GM19467 (cell line): ENCODE measurements around the gene SNAI1.
A peak's percentile ranks its signal among the peaks of the same experiment; 100 is the strongest.
"Not testable (repeated sequence)": the region's sequence is repeated elsewhere in the genome, so short reads cannot be mapped to it uniquely, and the experiment has no call there.

Source experiments
- ATAC-seq: cut with Tn5 transposase; IDR thresholded peaks from one replicate; pipeline ENCODE4 v1.9.1; 2021; ENCODE audit warnings: mild to moderate bottlenecking, moderate library complexity; ENCODE audit not compliant: unreplicated experiment

SNAI1 gene

DNA sequence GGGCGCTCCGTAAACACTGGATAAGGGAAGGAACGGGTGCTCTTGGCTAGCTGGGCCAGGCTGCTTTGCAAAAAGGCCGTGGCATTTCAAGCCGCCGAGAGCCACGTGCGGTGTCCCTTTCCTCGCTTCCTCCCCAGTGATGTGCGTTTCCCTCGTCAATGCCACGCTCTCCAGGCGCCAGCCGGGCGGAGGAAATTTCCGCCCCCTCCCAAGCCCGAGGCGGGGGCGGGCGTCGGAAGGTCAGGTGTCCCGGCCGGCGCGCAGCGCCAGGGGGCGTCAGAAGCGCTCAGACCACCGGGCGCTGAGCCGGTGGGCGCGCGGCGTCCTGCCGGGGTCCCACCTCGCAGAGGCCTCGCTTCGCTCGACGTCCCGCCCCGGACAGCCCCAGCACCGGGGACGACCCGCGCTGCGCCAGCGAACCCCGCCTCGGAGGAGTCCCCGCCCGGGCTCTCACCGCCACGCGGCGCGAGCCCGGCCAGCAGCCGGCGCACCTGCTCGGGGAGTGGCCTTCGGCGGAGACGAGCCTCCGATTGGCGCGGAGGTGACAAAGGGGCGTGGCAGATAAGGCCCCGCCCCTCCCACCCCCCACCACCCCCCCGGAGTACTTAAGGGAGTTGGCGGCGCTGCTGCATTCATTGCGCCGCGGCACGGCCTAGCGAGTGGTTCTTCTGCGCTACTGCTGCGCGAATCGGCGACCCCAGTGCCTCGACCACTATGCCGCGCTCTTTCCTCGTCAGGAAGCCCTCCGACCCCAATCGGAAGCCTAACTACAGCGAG is at the start of gene SNAI1:
Gene SNAI1 (plus strand): TSS at position 635 of the 777 bp plus-strand sequence. CDS start 80 bp downstream, at position 715.
- ATAC-seq, result peak; percentile 79

DNA sequence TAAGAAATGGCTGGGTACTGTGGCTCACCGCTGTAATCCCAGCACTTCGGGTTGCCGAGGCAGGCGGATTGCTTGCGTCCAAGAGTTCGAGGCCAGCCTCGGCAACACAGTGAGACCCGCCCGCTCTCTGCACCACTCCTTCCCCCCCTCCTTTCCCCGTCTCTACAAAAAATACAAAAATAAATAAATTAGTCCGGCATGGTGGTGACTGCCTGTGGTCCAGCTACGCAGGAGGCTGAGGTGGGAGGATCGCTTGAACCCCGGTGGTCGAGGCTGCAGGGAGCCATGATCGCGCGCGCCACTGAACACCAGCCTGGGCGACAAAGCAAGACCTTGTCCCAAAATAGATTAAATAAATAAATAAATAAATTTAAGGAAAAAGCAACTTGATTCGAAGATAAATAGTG is 47.0 kb upstream of the SNAI1 start:
- ATAC-seq, result no peak

DNA sequence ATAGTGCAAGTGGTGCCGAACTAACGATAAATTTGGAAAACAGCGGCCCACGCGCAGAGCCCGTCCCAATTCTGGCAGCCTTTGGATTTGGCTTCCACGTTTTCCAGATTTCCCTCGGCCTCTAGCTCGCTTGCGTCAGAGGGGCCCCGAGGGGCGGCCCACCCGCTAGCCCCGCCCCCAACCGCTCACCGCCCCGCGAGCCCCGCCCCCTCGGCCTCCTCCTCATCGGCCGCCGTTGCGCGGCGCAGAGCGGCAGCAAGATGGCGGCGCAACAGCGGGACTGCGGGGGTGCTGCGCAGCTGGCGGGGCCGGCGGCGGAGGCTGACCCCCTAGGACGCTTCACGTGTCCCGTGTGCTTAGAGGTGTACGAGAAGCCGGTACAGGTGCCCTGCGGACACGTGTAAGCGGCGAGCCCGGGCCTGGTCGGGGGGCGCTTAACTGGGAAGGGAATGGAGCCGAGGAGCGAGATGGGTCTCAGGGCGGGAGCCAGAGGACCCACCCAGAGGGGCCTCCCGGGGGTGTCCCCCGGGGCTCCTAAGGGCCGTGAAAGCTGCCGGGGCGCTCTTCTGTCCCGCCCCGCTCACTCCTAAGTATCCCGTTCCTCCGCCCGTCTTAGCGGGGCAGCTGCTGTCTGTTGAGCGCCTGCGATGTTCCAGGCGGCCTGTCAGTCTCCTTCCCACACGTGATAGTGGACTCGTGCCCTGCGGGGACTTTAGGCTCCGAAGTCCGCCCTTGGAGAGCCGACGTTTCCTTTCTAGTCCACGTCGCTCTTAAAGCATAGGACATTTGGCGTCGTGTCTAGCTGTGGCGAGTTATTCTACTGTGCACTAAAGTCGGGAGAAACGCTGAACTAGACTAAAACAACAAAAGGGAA is 46.4 kb upstream of the SNAI1 start, which contains the start of gene RNF114:
Gene RNF114 (plus strand): TSS at position 245 of the 874 bp plus-strand sequence. CDS start 16 bp downstream, at position 261.
- ATAC-seq, result peak; percentile 51

DNA sequence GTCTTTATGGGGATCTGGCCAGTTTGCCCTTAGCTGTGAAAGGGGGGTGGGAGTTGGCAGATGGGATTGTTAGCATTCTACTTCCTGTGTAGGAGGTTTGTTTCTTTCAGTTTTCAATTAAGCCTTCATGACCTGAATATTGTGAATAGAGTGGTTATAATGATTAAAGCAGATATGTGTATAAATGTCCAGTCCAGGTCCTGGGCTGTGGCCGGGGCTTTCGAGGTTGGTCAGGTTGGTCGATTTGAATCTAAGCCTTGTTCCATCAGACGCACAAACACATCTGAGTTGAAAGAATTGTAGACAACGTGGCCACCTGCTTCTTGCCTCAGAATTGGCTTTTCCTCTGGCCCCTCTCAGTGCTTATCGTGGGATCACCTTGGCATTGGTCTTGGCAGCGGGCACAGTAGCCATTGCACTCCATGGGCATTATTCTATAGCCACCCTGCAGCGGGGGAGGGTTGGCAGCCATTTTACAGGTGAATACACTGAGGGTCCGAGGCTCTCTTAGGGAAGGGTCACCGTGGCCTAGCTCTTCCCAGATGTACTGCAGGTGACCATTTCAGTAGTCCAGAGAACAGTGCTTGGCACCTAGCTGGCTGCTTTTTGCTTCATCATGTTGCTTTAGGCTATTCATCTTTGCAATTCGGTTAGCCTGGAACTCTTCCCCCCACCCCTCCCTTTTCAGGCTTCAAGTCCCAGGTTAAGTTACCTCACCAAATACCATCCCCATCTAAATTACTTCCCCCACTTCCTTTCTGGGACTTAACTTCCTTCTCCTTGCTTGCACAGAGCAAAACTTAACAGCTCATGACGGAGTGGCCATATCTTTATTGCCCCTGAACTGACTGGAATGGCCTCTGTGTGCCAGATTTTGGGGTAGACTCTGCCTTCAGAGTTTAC is 45.5 kb upstream of the SNAI1 start:
- no peak for ATAC-seq

DNA sequence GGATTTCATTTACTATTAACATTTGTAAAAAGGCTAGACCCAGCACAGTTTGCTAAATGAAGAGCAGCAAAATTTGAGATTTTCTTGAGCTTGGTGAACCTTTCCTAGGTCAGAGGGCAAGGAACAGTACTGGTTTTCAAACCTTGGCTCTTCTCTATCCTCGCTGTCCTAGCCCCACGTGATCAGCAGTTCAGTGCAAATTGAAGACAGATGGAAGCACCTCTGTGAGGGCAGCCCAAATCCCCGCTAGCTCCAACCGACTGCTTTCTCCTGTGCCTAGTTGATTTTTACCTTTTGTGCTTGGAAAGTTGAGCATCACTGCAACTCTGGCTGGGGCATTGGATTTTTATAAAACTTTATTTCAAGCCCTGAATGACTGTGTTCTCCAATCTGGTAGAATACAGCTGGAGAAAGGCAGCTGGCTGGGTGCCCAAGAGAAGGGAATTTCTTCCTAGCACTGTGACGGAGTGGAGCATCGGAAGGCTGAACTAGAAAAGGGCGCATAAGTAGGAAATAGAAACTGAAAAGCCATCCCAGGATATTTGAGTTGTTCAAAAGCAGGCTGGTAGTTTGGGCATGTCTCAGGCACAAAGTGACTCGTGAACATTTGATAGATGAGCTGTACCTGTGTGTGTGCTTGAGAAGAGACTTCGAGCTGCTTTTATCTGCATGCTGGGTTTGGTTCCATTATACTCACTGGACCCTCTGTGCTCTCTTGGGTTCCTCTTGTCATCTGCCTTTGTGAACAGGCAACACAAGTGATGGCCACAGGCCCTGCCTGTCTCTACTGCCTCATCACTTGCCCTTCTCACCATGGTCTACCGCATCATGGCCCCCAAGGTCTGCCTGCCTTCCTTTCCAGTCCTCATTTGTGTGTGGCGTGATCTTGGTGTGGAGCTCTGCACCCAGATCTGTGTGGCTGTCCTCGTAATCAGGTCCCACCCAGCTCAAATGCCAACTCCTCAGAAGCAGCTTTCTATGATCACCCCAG is 44.3 kb upstream of the SNAI1 start:
- no peak for ATAC-seq

DNA sequence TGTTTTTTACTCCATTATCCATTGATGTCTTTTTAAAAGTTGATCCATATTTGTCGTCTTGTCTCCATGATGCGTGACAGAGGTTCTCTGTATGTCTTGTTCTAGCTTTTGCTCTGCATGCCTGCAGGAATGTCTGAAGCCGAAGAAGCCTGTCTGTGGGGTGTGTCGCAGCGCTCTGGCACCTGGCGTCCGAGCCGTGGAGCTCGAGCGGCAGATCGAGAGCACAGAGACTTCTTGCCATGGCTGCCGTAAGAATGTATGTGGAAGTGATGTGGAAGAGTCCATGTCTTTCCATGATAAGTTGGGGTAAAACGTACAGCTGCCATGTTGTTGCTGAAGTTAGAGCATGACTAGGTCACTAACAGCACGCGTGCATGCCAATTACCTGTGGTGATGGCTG is 41.3 kb upstream of the SNAI1 start:
- no peak for ATAC-seq

DNA sequence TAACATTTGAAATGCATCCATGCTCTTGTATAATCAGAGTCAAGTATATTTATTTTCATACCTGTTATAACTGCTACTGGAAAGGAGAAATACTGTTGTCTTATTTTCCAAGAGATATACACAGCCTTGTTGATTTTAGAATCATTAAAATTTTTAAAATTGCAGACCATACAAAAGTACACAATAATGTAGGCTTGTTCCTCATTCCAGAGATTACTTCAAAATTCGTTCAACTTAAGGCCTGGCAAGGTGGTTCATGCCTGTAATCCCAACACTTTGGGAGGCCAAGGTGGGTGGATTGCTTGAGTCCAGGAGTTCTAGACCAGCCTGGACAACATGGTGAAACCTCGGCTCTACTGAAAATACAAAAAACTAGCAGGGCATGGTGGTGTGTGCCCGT is 40.5 kb upstream of the SNAI1 start:
- no peak for ATAC-seq

DNA sequence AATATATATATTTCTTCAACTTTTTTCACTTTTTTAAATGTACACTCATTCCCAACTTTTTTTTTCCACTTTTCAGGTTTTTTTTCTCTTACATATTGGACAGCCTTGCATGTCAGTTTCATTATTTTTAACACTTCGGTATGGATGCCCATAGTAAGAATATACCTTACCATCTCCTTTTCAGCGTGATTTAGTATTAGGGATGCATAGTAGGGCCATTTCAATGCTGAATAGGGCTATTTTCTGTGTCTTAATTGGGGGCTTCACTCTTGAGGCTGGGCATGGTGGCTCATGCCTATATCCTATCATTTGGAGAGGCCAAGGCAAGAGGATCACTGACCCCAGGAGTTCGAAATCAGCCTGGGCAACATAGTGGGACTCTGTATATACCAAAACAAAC is 39.8 kb upstream of the SNAI1 start:
- ATAC-seq, result no peak

DNA sequence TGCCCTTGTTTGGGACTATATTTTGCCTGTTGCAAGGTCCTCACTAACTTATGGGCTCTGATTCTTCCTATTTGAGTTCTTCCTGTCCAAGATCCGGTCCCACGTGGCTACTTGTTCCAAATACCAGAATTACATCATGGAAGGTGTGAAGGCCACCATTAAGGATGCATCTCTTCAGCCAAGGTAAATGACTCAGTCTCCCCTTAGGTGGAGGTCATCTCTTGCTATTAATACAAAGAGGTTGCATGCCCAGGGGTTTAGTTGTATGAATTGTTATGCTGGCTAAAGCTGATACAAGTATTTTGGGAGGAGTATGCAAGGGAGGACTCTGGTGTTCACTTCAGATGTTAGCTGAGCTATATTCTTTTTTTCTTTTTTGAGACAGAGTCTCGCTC is 37.5 kb upstream of the SNAI1 start:
- no peak for ATAC-seq

DNA sequence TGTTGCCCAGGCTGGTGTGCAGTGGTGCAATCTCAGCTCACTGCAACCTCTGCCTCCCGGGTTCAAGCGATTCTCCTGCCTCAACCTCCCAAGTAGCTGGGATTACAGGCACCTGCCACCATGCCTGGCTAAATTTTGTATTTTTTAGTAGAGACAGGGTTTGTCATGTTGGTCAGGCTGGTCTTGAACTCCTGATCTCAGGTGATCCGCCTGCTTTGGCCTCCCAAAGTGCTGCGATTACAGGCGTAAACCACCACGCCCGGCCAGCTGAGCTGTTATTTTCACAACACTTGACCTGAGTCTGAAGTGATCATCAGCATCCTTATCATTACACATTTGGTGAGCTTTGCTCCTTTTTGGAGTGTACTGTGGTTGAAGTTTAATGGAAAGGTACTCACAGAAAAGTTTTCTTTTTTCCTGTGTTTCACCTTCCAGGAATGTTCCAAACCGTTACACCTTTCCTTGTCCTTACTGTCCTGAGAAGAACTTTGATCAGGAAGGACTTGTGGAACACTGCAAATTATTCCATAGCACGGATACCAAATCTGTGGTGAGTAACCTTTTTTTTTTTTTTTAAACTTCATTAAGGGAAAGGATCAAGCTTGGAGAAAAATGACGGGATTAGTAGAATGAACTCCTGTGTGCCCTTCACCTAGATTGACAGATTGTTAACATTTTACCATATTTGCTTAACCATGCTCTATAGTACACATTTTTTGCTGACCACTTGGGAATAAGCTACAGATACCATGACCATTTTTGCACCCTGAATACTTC is 36.9 kb upstream of the SNAI1 start:
- no peak for ATAC-seq

DNA sequence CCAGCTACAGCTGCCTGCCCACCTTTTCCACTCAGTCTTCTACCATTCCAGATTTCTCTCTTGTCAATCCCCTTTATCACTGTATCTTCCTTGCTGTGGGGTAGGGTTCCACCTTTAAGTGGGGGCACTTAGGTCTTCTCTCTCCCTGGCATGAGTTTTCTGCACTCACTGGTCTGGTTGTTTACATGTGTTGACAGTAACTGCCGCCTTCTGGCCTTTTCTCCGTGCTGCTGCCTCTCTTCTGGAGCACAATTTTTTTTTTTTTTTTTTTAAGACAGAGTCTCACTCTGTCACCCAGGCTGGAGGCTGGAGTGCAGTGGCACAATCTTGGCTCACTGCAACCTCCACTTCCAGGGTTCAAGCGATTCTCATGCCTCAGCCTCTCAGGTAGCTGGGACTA is 34.6 kb upstream of the SNAI1 start:
- ATAC-seq, result no peak

DNA sequence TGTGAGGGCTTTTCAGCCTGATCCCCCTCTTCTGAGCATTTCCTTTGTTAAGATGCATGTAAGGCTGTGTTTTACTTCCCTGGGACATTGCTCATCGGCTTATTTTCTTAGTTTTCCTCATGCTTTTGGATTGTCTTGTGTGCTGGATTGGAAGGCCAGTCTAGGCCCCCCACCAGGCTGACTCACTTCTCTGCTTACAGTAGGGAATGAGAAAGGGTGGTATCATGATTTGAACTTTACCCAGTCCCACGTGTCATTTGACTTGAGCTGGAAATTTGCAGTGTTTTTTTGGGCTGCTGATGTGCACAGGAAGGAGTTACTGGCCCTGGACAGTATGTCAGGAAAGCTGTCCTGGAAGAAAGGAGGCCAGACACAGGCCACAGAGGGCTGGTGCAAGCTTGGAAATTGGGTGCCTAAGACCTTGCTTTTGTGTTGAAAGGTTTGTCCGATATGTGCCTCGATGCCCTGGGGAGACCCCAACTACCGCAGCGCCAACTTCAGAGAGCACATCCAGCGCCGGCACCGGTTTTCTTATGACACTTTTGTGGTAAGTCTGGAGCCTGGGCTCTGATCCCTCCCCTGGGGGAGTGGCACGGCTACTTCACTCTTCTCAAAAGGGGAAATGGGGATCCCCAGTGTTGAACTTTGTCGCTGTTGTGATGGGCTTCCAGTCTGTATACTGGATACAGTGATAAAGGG is 33.8 kb upstream of the SNAI1 start:
- no peak for ATAC-seq

DNA sequence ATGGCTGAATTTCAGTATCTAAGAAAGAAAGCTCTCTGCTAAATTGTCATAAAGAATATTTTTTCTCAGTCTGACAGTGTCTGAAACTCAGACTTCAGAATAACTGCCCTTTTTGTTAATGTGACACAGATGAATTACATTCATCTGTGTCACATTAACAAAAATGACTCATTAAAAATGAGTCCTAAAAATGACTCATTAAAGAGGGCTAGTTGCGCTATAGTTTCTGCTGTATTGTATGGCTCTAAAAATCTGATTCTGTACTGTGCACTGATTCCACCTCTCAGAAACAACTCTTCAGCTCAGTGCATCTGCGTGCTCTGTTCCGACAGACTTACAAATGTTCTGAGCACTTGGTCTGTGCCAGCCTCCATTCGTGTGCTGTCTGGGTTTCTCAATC is 31.6 kb upstream of the SNAI1 start:
- ATAC-seq, result no peak

DNA sequence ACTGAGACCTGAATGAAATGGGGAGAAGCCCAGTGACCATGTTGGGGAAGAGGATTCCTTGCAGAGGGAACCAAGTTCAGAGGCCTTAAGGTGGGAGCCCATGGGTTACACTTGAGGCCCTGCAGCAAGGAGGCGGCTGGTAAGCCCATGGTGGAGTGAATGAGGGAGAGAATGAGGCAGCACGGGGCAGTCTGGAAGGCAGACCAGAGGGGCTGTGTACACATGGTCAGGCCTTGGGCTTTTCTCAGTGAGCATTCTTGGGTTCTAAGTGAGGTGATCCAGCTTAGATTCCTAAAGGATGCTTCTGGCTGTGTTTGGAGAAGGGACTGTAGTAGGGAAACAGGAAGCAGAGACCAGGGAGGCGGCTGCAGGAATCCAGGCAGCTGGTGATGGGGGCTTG is 27.6 kb upstream of the SNAI1 start:
- no peak for ATAC-seq

DNA sequence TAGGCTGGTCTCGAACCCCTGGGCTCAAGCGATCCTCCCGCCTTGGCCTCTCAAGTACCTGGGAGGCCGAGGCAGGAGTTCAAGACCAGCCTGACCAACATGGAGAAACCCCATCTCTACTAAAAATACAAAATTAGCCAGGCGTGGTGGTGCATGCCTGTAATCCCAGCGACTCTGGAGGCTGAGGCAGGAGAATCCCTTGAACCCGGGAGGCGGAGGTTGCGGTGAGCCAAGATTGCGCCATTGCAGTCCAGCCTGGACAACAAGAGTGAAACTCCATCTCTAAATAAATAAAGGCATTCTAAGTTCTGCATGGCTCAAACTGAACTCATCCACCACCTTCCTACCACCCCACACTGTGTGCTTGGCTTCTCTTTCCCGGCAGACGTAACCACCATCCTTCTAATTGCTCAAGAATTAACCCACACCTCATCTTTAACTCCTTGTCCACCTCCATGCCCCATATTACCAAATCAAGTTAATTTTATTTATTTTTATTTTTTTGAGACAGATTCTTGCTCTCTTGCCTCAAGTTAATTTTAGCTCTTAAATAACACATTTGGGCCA is 26.9 kb upstream of the SNAI1 start:
- ATAC-seq, result not testable (repeated sequence)

DNA sequence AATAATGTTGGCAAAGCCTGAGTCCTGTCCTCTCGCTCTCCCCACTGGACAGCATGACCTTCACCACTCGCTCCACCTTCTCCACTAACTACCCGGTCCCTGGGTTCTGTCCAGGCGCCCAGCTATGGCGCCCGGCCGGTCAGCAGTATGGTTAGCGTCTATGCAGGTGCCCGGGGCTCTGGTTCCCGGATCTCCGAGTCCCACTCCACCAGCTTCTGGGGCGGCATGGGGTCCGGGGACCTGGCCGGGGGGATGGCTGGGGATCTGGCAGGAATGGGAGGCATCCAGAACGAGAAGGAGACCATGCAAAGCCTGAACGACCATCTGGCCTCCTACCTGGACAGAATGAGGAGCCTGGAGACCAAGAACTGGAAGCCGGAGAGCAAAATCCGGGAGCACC is 26.1 kb upstream of the SNAI1 start:
- no peak for ATAC-seq

DNA sequence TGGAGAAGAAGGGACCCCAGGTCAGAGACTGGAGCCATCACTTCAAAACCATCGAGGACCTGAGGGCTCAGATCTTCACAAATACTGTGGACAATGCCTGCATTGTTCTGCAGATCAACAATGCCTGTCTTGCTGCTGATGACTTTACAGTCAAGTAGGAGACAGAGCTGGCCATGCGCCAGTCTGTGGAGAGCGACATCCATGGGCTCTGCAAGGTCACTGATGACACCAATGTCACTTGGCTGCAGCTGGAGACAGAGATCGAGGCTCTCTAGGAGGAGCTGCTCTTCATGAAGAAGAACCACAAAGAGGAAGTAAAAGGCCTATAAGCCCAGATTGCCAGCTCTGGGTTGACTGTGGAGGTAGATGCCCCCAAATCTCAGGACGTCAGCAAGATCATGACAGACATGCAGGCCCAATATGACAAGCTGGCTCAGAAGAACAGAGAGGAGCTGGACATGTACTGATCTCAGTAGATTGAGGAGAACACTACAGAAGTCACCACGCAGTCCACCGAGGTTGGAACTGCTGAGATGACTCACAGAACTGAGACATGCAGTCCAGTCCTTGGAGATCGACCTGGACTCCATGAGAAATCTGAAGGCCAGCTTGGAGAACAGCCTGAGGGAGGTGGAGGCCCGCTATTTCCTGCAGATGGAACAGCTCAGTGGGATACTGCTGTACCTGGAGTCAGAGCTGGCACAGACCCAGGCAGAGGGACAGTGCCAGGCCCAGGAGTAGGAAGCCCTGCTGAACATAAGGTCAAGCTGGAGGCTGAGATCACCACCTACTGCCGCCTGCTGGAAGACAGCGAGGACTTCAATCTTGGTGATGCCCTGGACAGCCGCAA is 25.5 kb upstream of the SNAI1 start:
- ATAC-seq, result not testable (repeated sequence)
